HepG2 (cell line): Measurements from ENCODE around the gene MTCL1. TPM values are rescaled to one million over a fixed set of nuclear protein-coding genes. Genes with fewer than 3 reads are reported as not detected.

Source experiments
- ATAC-seq: fragments of 200-7000 bp; cut with Tn5 transposase; 3 replicates; pipeline ENCODE4 v1.9.1; 2020; ENCODE audit warnings: mild to moderate bottlenecking, moderate library complexity
- BruUV-seq: library from RNA; stranded (reverse); fragments of 400-500 nt; replicated peaks from 2 replicates; lab custom pipeline; 2021; lab: Mats Ljungman, UMichigan
- CTCF ChIA-PET: fragments of 300-600 bp; formaldehyde crosslinking; extraction: SDS; loops from one replicate; lab custom pipeline; 2021; ENCODE audit warnings: low total read pairs, inconsistent platforms, low intra/inter-chr PET ratio; lab: Yijun Ruan, JAX
- POLR2A ChIA-PET: fragments of 350-600 bp; sonication (Branson Sonifier 250); formaldehyde crosslinking; loops from one replicate; lab custom pipeline; 2020; ENCODE audit warnings: antibody characterized with exemption, inconsistent platforms; lab: Yijun Ruan, JAX
- DNase-seq: peaks from one replicate; pipeline ENCODE4 v3.0.0-alpha.2; 2015; ENCODE audit warnings: low spot score
- FAIRE-seq: peaks from 3 replicates; lab custom pipeline; 2011; peaks lifted over from hg19 to GRCh38; lab: Jason Lieb, UNC
- H2AFZ ChIP-seq: one replicate; pipeline ENCODE4 v1.6.1; 2011; ENCODE audit warnings: low read length, inconsistent platforms
- H3K27ac ChIP-seq: fragments of 300-600 bp; 3 replicates; pipeline ENCODE4 v1.8.0; 2011; ENCODE audit warnings: mixed run types, mild to moderate bottlenecking, mixed read lengths, low read length, inconsistent platforms; ENCODE audit not compliant: insufficient read depth; ENCODE audit errors: extremely low read length
- H3K27me3 ChIP-seq, 2 experiments: fragments of 200-600 bp in 1 of 2; 2 replicates in 1 of 2; 3 replicates in 1 of 2; pipeline versions ENCODE4 v1.6.0 to v1.8.0; 2011; ENCODE audit warnings: low read length in 2 of 2, mild to moderate bottlenecking in 2 of 2, moderate library complexity in 2 of 2, inconsistent platforms in 1 of 2; ENCODE audit not compliant: insufficient read depth in 2 of 2, control insufficient read depth in 1 of 2
- H3K36me3 ChIP-seq, 2 experiments: fragments of 200-600 bp in 1 of 2; replicated peaks in 1 of 2; 2 replicates in 1 of 2; 3 replicates in 1 of 2; pipeline versions ENCODE4 v1.5.1 to v1.8.0; 2011; ENCODE audit warnings: low read length in 2 of 2, inconsistent platforms in 1 of 2; ENCODE audit not compliant: insufficient read depth in 2 of 2, control insufficient read depth in 1 of 2
- H3K4me1 ChIP-seq: 2 replicates; pipeline ENCODE4 v1.5.1; 2012; ENCODE audit warnings: low read length, inconsistent platforms; ENCODE audit not compliant: insufficient read depth
- H3K4me2 ChIP-seq: 2 replicates; pipeline ENCODE4 v1.6.0; 2011; ENCODE audit warnings: low read depth, low read length, inconsistent platforms
- H3K4me3 ChIP-seq, 3 experiments: fragments of 200-600 bp in 1 of 3; sonication (generic), shearing (Covaris generic) in 1 of 3; replicated peaks in 1 of 3; 2 replicates each; pipeline ENCODE4 v1.5.1; 2011 to 2016; ENCODE audit warnings: low read length in 3 of 3, inconsistent platforms in 2 of 3, low read depth in 2 of 3, mild to moderate bottlenecking in 2 of 3, control low read depth in 1 of 3, mixed read lengths in 1 of 3; ENCODE audit not compliant: insufficient read depth in 1 of 3
- H3K79me2 ChIP-seq: one replicate; pipeline ENCODE4 v1.6.1; 2011; ENCODE audit warnings: low read length, inconsistent platforms; ENCODE audit not compliant: insufficient read depth
- H3K9ac ChIP-seq: 2 replicates; pipeline ENCODE4 v1.6.0; 2011; ENCODE audit warnings: mild to moderate bottlenecking, low read depth, low read length, inconsistent platforms; ENCODE audit not compliant: insufficient read depth
- H3K9me3 ChIP-seq: 2 replicates; pipeline ENCODE4 v1.5.1; 2012; ENCODE audit warnings: mild to moderate bottlenecking, low read length
- H4K20me1 ChIP-seq: 2 replicates; pipeline ENCODE4 v1.6.0; 2011; ENCODE audit warnings: inconsistent platforms, mild to moderate bottlenecking, low read length, moderate library complexity; ENCODE audit not compliant: insufficient read depth
- ARID5B ChIP-seq: IDR thresholded peaks from 2 replicates; pipeline ENCODE4 v1.4.0; 2020; ENCODE audit warnings: mild to moderate bottlenecking, missing genetic modification reagents
- DDIT3 ChIP-seq: sonication (generic); formaldehyde crosslinking; IDR thresholded peaks from 2 replicates; pipeline ENCODE4 v1.4.0; 2020; ENCODE audit warnings: mild to moderate bottlenecking, missing genetic modification reagents
- FOXP4 ChIP-seq: sonication (generic); formaldehyde crosslinking; IDR thresholded peaks from 2 replicates; pipeline ENCODE4 v1.4.0; 2020; ENCODE audit warnings: missing genetic modification reagents
- NCOA2 ChIP-seq: sonication (generic); formaldehyde crosslinking; IDR thresholded peaks from 2 replicates; pipeline ENCODE4 v1.8.0; 2022; ENCODE audit warnings: inconsistent platforms
- PPARG ChIP-seq: conservative IDR thresholded peaks from 2 replicates; pipeline ENCODE4 v1.6.1; 2016; ENCODE audit warnings: missing biosample characterization, missing genetic modification reagents
- RBM22 ChIP-seq: fragments of 200-400 bp; formaldehyde crosslinking; optimal IDR thresholded peaks from 2 replicates; pipeline ENCODE3; 2017; ENCODE audit warnings: mild to moderate bottlenecking, low read length, moderate library complexity
- ZBTB3 ChIP-seq: sonication (generic); formaldehyde crosslinking; IDR thresholded peaks from 2 replicates; pipeline ENCODE4 v1.4.0; 2020; ENCODE audit warnings: low read depth, mild to moderate bottlenecking, moderate library complexity, missing genetic modification reagents, borderline replicate concordance
- ZNF646 ChIP-seq: sonication (generic); formaldehyde crosslinking; IDR thresholded peaks from 2 replicates; pipeline ENCODE4 v1.9.0; 2021; ENCODE audit warnings: mild to moderate bottlenecking, missing genetic modification reagents
- ZNF724P ChIP-seq: sonication (generic); formaldehyde crosslinking; IDR thresholded peaks from 2 replicates; pipeline ENCODE4 v1.8.0; 2022; ENCODE audit warnings: missing genetic modification reagents, borderline replicate concordance
- WGBS: methylation state at CpG from one replicate; pipeline ENCODE4 v1.1.6; 2017; ENCODE audit warnings: low lambda C conversion rate; 5-methylcytosine and 5-hydroxymethylcytosine counted together
- in situ Hi-C: cut with HindIII; loops from 2 replicates; pipeline ENCODE4 v1.10.0; 2017; ENCODE audit warnings: low pct_unique_long_range_greater_than_20kb; ENCODE audit not compliant: extremely low pct_ligation_motif_present
- intact Hi-C: fragments of 100-400 bp; cut with micrococcal nuclease; formaldehyde crosslinking; loops from one replicate; pipeline ENCODE4 v1.10.0; 2022; ENCODE audit not compliant: unreplicated experiment
- polyA plus RNA-seq, 8 experiments: library from polyadenylated mRNA; depleted of rRNA in 3 of 8; stranded (reverse) in 7 of 8; unstranded in 1 of 8; fragments of >200 nt; fragmentation: Illumina TruSeq in 4 of 8; extraction: Trizol in 4 of 8; gene quantifications; 2 replicates each; pipeline versions ENCODE4 v1.2.1 to v1.2.3, GENCODE V29; 2011 to 2016; ENCODE audit warnings: low read depth in 4 of 8, missing spikeins in 1 of 8, mixed read lengths in 1 of 8; ENCODE audit not compliant: insufficient read depth in 1 of 8
- total RNA-seq, 5 experiments: library from RNA; depleted of rRNA; stranded (reverse); fragments of >200 nt; fragmentation: Illumina TruSeq; extraction: Trizol; gene quantifications; 2 replicates each; pipeline ENCODE4 v1.2.3, GENCODE V29; 2016; ENCODE audit warnings: low read depth in 1 of 5

MTCL1 gene
- total and polyA plus RNA-seq, 2 of the 13 experiments (the other 11 are each of a cell fraction or from before 2014, with no cell fraction given): 3.1 to 3.2 TPM

GRCh38 chr18:8707556-8708300 lies 2.4 kb downstream of the MTCL1 start:
- BruUV-seq: TSS peak; percentile 50
- 43% methylated on average over 4 of the region's 4 CpGs for WGBS
- in situ Hi-C loops: loop anchor here (5.0 kb wide), 1 partner anchor 85 kb away; no protein-coding TSS in a partner anchor
- no peak for TF ChIP-seq ZBTB3 (CRISPR knock-in tag)
- peak; percentile 78 for TF ChIP-seq PPARG (CRISPR knock-in tag)
- no peak for TF ChIP-seq RBM22
- TF ChIP-seq ZNF724P (CRISPR knock-in tag): no peak
- peak; percentile 46; the same call in 1 of the 2 replicates for TF ChIP-seq ARID5B (CRISPR knock-in tag)
- TF ChIP-seq FOXP4 (CRISPR knock-in tag): 0 out of 2 replicates have a peak, but pooled peaks have one; percentile 13
- TF ChIP-seq DDIT3 (CRISPR knock-in tag): no peak
- no peak for TF ChIP-seq ZNF646 (CRISPR knock-in tag)
- no peak for TF ChIP-seq NCOA2 (CRISPR knock-in tag)

More at GRCh38 chr18:8707556-8708300, 2.4 kb downstream of the MTCL1 start:
- Histone ChIP-seq H3K27me3 (peaks cover 0 to 32% of the 10 kb centered on the region in 2 experiments; a peak in 2 of 5 replicates), H3K36me3 (no peaks in the 10 kb centered on the region), H4K20me1 (no peaks in the 10 kb centered on the region), H3K4me3 (peak overlapping the region in 1 of 3 experiments; percentile 77; a peak in 1 of 6 replicates), H3K9me3 (no peaks in the 10 kb centered on the region), H3K27ac (no peak overlapping the region), H2AFZ (no peak overlapping the region), H3K9ac (no peak overlapping the region), H3K4me1 (peaks cover 45% of the 10 kb centered on the region), H3K4me2 (peak overlapping the region; percentile 75; the same call in 1 of the 2 replicates), H3K79me2 (peaks cover 2% of the 10 kb centered on the region)
- peak; percentile 18 for FAIRE-seq
- intact Hi-C loops: loop anchor here (10.0 kb wide), 1 partner anchor 87 kb away; no protein-coding TSS in a partner anchor
- DNase-seq: peak; percentile 52
- CTCF ChIA-PET: no interaction called here
- POLR2A ChIA-PET: interaction anchor here (0.5 kb wide), 1 partner anchor 1818 kb away, joined by 4 read pairs; the partner anchor contains the start of gene NAPG
- no peak for ATAC-seq
